Activated CD8-positive, alpha-beta memory T cell treated with anti-CD3 and anti-CD28 coated beads, Interleukin-2, amount 50 U/mL, for 1 hour (primary cell): ENCODE measurements around the gene TTC24.
"Not testable (repeated sequence)": the region's sequence is repeated elsewhere in the genome, so short reads cannot be mapped to it uniquely, and the experiment has no call there.

Experiments
- DNase-seq: peaks from one replicate; pipeline ENCODE4 v3.0.0-alpha.2; 2020; ENCODE audit errors: extremely low read depth

Gene TTC24

GRCh38 chr1:156608036-156608674 is 28.6 kb downstream of the TTC24 start:
- peak; percentile 42 for DNase-seq

DNA sequence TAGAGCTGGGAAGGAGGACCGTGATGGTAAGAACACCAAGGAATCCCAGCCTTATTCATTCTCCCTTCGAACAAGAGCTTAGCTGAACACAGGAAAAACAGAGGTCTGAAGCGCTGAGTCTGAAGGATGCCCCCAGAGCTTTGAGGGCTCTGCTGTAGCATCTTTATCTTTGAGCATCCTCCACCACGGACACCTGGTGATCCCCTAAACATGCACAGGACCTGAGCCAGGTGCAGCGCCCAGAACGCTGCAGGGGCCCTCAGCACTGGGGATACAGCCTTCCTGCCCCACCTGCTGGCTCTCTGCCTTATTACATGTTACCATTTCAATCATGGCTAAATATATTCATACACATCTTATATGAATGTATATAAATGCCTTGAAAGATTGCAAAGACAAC is 29.5 kb downstream of the TTC24 start:
- no peak for DNase-seq

DNA sequence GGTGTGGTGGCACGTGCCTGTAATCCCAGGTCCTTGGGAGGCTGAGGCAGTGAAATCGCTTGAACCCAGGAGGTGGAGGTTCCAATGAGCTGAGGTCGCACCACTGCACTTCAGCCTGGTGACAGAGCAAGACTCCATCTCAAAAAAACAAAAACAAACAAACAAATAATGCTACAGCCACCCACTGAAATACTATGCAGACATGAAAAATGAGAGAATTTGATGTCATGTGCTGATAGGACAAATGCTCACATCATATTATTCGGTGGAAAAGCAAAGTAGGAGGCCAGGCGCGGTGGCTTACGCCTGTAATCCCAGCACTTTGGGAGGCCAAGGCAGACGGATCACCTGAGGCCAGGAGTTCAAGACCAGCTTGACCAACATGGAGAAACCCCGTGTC is 30.5 kb downstream of the TTC24 start:
- DNase-seq = not testable (repeated sequence)

DNA sequence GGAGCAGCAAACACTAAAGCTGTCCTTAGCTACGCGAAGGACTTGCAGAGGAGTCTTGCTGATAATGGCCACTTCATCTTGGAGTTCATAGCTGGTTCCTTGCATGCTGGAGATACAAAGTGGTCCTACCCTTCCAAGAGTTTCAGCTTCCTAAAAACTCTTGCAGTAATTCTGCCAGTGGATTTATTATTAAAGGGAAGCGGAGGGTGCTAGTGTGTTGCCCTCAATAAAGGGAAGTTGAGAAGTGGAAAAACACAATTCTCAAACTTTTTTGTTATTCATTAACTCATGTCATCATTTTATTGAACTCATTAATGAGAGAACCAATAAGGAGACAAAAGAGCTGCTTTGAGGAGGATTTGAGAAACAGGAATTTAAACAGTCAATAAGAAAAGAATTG is 33.1 kb downstream of the TTC24 start:
- DNase-seq = no peak

DNA sequence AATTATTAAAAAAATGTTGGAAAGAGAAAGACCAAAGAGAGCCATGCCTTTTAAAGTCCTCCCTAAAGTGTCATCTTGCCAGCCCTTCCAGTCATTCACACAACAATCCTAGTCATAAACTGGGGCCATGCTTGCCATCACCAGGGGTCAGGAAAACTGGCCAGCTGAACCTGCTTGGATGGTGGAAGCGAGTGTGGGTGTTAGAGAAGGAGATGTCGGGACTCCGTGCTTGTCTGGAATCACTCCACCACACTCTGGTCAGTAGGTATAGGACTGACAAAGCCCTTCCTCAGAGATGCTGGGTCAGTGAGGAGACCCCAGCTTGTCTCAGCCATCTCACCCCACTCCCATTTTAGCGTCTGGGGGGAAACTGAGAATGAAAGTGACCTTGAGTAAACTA is 36.4 kb downstream of the TTC24 start:
- no peak for DNase-seq

- no peak for DNase-seq
Measured at GRCh38 chr1:156616463-156616862, 36.9 kb downstream of the TTC24 start.

- DNase-seq = no peak
Measured at GRCh38 chr1:156618853-156619581, 39.5 kb downstream of the TTC24 start, which contains the start of gene HAPLN2. HAPLN2 (plus strand) TSS chr1:156619415; CDS start chr1:156623491, 4,076 bp downstream.

- no peak for DNase-seq
Measured at GRCh38 chr1:156619582-156619955, 40.0 kb downstream of the TTC24 start.

- no peak for DNase-seq
Measured at GRCh38 chr1:156622581-156623297, 43.2 kb downstream of the TTC24 start.

GRCh38 chr1:156623946-156624813 is 44.7 kb downstream of the TTC24 start:
- no peak for DNase-seq

DNA sequence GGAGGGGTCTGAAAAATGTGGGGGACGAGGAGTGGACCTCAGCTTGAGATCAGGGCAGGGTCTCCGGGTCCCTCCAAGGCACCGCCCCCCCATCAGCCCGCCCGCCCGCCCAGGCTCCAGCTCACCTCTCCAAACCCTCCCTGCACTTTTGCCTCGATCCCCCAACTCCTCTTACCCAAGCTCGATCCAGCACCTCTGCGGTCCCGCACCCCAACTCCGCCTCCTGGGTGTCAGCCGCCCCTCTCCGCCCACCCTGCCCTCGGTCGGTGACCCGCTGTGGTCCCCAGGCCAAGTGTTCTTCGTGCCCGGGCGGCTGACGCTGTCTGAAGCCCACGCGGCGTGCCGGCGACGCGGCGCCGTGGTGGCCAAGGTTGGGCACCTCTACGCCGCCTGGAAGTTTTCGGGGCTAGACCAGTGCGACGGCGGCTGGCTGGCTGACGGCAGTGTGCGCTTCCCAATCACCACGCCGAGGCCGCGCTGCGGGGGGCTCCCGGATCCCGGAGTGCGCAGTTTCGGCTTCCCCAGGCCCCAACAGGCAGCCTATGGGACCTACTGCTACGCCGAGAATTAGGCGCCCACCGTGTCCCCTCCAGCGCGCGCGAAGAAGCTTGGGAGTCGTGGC is 45.4 kb downstream of the TTC24 start:
- no peak for DNase-seq

- DNase-seq = no peak
Measured at GRCh38 chr1:156625436-156626078, 46.0 kb downstream of the TTC24 start.

- no peak for DNase-seq
Measured at GRCh38 chr1:156626079-156626438, 46.5 kb downstream of the TTC24 start.

DNA sequence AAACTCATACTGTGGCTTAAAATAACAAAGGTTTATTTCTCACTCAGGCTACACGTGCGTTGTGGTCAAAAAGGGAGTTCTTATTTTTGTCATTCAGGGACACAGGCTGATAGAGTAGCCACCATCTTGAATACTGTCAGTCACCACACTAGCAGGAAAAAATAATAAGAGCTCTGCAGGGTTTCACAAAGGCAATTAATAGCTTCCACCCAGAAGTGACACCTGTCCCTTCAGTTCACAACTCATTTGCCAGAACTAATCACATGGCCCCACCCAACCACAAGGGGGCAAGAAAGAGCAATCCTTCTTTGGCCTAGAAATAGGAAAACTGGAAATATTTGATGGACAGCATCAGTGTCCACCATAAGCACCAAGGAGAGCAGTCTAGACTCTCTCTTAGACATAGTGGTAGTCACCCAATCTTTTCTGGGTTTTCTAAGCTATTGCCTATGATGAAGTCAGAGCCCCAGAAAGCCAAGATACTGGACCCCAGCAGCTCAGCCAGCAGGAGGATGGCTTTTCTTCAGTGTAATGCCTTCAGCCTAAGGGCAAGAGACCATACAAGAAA is 47.9 kb downstream of the TTC24 start:
- DNase-seq = no peak

DNA sequence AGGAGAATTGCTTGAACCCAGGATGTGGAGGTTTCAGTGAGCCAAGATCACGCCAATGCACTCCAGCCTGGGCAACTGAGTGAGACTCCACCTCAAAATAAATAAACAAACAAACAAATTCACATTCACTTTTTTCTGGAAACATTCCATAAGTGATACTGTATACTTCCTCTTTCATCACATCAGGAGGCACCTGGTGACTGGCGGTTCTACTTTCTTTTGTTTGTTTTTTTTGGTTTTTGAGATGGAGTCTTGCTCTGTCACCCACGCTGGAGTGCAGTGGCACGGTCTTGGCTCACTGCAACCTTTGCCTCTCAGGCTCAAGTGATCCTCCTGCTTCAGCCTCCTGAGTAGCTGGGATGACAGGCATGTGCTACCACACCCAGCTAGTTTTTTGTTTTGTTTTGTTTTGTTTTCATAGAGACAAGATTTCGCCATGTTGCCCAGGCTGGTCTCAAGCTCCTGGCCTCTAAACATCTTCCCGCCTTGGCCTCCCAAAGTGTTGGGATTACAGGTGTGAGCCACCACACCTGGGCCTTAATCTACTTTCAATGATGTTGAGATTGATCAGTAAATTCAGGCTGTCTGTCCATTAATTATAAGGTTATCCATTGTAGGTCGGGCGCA is 50.4 kb downstream of the TTC24 start:
- DNase-seq = no peak

- DNase-seq = not testable (repeated sequence)
Measured at GRCh38 chr1:156631152-156631551, 51.6 kb downstream of the TTC24 start.

DNA sequence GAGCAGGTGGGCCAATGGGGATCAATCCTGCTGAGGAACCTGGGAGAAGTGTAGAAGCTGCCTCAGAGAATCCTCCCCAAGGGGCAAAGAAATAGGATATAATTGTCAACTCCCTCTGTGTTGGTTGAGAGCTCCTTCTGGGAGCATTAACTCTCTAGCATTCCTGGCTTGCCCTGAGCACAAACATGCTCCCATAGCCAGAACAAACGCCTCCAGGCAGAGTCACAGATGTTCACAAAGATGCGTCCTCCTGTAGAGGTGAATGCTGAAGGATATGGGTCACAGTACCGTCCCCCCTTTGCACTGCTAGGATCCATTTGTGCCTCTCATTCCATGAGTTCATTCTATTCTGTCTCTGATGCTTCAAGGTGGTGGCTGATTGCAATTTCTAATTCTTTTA is 52.8 kb downstream of the TTC24 start:
- no peak for DNase-seq
